HG03135 (cell line): ENCODE data around the gene RASA4.
"Not testable (repeated sequence)": the region's sequence is repeated elsewhere in the genome, so short reads cannot be mapped to it uniquely, and the experiment has no call there.

ENCODE experiments used
- ATAC-seq: cut with Tn5 transposase; IDR thresholded peaks from one replicate; pipeline ENCODE4 v1.9.1; 2021; ENCODE audit warnings: mild to moderate bottlenecking, moderate library complexity; ENCODE audit not compliant: unreplicated experiment

The RASA4 gene

GRCh38 chr7:102609734-102610133 is 6.8 kb downstream of the RASA4 start:
- not testable (repeated sequence) for ATAC-seq

DNA sequence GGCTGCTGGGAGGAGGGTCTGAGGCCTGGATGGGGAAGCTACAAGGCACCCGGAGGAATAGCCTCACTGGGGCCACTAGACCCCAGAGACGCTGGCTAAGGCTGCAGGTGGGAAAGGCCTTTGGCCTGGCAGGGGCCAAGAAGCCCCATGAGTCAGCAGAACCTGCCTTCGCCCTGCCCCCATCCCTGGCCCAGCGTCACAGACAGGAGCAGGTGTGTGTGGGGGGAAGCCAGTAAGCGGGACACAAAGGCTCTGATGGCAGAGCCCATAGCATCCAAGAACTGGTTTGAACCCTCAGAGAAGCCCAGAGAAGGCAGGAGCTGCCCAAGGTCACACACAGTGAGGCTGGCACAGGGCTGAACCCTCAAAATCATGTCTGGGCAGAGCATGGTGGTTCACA is 9.7 kb downstream of the RASA4 start:
- ATAC-seq: not testable (repeated sequence)

GRCh38 chr7:102604431-102605145 is 12.0 kb downstream of the RASA4 start:
- ATAC-seq: not testable (repeated sequence)

GRCh38 chr7:102602317-102602716 is 14.2 kb downstream of the RASA4 start:
- ATAC-seq: not testable (repeated sequence)

- not testable (repeated sequence) for ATAC-seq
These were observed 16.9 kb downstream of the RASA4 start for GRCh38 chr7:102599699-102600098.

- not testable (repeated sequence) for ATAC-seq
These were observed 20.5 kb downstream of the RASA4 start for GRCh38 chr7:102596036-102596435.

GRCh38 chr7:102593637-102594334 is 22.8 kb downstream of the RASA4 start:
- peak; percentile 63 for ATAC-seq

DNA sequence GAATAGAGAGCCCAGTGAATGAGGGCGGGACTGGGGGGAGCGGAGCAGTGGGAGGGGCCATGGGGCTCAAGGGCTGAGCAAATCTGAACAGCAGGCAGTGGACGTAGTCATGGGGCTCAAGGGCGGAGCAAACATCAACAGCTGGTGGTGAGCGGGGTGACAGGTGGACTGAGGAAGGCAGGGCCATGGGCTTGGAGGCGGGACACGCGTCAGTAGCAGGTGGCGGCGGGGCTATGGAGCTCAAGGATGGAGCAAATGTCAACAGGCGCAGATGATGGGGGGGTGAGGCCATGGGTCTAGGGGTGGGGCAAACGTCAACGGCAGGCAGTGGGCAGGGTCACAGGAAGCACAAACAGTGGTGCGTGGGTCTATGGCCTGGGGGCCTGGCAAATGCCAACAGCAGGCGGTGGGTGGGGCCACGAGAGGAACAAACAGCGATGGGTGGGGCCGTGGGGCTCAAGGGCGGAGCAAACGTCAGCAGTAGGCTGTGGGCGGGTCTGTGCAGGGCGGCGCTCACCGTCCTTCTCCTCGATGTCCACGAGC is 24.0 kb downstream of the RASA4 start:
- ATAC-seq: peak; percentile 51

- ATAC-seq: peak; percentile 38
These were observed 26.7 kb downstream of the RASA4 start for GRCh38 chr7:102589857-102590256.

- not testable (repeated sequence) for ATAC-seq
These were observed 33.1 kb downstream of the RASA4 start for GRCh38 chr7:102583495-102583894.

GRCh38 chr7:102581722-102582121 is 34.8 kb downstream of the RASA4 start:
- ATAC-seq: not testable (repeated sequence)

GRCh38 chr7:102578486-102578885 is 38.1 kb downstream of the RASA4 start:
- not testable (repeated sequence) for ATAC-seq

GRCh38 chr7:102577315-102578240 is 39.0 kb downstream of the RASA4 start:
- not testable (repeated sequence) for ATAC-seq

- ATAC-seq: not testable (repeated sequence)
These were observed 40.2 kb downstream of the RASA4 start for GRCh38 chr7:102576363-102576762.

GRCh38 chr7:102574607-102575006 is 41.9 kb downstream of the RASA4 start:
- ATAC-seq: not testable (repeated sequence)

DNA sequence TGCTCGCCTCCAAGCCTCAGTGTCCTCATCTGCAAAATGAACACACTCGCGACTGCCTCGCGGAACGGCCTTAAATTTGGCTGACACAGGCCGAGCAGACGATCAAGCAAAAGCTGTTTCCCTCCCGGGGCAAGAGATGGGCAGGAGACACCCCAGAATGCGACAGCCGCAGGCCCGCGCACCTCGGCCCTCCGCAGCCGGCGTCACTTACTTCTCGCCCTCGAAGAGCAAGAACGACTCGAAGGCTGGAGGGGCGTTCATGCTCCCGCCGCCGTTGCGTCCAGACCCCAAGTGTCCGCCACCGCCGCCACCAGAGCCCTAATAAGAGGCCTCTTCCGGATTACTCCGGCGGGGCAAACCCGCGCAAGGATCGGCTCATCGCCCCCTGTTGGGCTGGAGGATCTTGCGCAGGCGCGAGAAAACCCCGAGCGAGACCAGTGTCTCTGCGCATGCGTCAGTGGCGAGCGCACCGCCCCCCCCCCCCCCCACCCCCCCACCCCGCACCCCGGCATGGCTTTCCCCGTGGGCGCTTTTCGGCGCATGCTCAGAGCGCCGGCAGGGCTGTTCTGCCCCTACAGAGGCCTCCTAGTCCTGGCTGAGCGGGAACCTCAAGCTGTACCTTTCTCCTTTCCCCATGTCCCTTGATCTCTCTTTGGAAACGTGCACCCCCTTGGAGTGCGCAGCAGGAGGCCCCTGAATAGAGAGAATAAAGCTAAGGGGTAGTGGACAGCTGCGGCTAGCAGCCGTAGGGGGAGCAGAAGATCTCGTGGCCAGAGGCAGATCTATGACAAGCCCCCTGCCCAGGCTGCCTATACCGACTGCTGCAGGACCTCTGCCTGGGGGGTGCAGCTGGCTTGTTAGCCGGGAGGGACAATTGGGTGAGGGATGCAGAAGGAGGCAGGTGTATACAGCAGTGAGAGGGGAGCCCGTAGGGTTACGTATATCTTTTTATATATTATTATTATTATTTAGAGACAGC is 44.0 kb downstream of the RASA4 start, which contains the start of gene POLR2J3:
TSS of gene POLR2J3 (minus strand) at position 323 of the 979 bp plus-strand sequence. CDS start at position 261, 62 bp downstream.
- peak; percentile 92 for ATAC-seq

DNA sequence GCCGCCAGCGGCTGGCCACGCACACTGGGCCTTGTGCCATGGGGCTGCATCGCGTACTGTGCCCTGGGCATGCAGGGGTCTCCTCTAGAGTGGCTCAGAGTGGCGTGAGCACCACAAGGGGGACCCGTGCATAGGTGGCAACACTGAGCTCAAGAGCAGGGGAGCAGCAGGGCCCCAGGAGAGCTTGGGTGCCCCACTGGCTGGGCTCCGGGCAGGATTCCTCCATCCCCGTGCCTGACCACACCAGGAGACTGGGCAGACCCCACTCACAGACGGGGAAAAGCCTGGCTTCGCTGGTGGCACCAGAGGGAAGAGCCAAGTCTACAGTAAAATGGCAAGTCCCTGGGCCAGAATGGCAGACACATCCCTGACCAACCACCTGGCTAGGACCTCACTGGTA is 47.9 kb downstream of the RASA4 start:
- ATAC-seq: not testable (repeated sequence)

GRCh38 chr7:102550808-102551422 is 65.6 kb downstream of the RASA4 start, which contains the start of gene SPDYE2:
Gene SPDYE2, plus strand, starts transcription at chr7:102551226. Its CDS starts 2,030 bp downstream, at chr7:102553256.
- not testable (repeated sequence) for ATAC-seq

DNA sequence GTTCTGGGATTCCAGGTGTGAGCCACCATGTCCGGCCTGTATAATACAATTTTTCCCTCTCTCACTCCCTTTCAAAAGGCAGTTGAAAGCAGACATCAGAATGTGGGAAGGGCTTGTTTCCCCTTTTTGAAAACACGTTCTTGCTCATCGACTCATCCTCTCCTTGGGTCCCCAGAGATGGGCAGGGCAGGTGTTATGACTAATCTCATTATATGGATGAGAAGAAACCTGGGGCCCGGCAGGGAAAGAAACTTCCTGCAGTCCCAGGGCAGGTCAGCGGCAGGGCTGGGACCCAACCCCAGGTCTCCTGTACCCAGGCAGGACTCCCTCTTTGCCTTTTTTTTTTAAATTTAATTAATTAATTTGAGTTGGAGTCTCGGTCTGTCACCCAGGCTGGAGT is 70.2 kb downstream of the RASA4 start:
- peak; percentile 64 for ATAC-seq
